IMR-90 (cell line): ENCODE results near the gene SEC24B. TPM values are rescaled to one million over a fixed set of nuclear protein-coding genes. Genes with fewer than 3 reads are reported as not detected.

ENCODE experiments used
- ATAC-seq: fragments of 200-7000 bp; cut with Tn5 transposase; 2 replicates; pipeline ENCODE4 v1.9.1; 2020; ENCODE audit warnings: low read depth, mild to moderate bottlenecking, moderate library complexity
- BruUV-seq: library from RNA; stranded (reverse); fragments of 400-500 nt; replicated peaks from 2 replicates; lab custom pipeline; 2021; lab: Mats Ljungman, UMichigan
- CTCF ChIA-PET: fragments of 300-600 bp; formaldehyde crosslinking; extraction: SDS; loops from one replicate; lab custom pipeline; 2021; ENCODE audit warnings: antibody characterized with exemption; lab: Yijun Ruan, JAX
- POLR2A ChIA-PET: fragments of 300-600 bp; sonication (Branson Sonifier 250); formaldehyde crosslinking; loops from one replicate; lab custom pipeline; 2022; ENCODE audit warnings: antibody characterized with exemption; ENCODE audit not compliant: unreplicated experiment; lab: Charles Lee
- DNase-seq: peaks from one replicate; pipeline ENCODE4 v3.0.0; 2013
- H2AFZ ChIP-seq: replicated peaks from 2 replicates; pipeline ENCODE3; 2013; ENCODE audit warnings: low read length, mild to moderate bottlenecking; ENCODE audit not compliant: poor library complexity
- H2AK5ac ChIP-seq: 2 replicates; pipeline ENCODE4 v1.6.1; 2013; ENCODE audit warnings: low read depth, low read length, inconsistent platforms
- H2AK9ac ChIP-seq: replicated peaks from 2 replicates; pipeline ENCODE3; 2013; ENCODE audit warnings: mild to moderate bottlenecking, low read depth, low read length, moderate library complexity; ENCODE audit not compliant: poor library complexity
- H2BK120ac ChIP-seq: 2 replicates; pipeline ENCODE4 v1.6.1; 2013; ENCODE audit warnings: low read depth, low read length, inconsistent platforms
- H2BK15ac ChIP-seq: 3 replicates; pipeline ENCODE4 v1.6.1; 2013; ENCODE audit warnings: low read depth, low read length, inconsistent platforms
- H2BK20ac ChIP-seq: 2 replicates; pipeline ENCODE4 v1.6.1; 2013; ENCODE audit warnings: low read depth, mild to moderate bottlenecking, inconsistent platforms, low read length, moderate library complexity
- H2BK5ac ChIP-seq: 2 replicates; pipeline ENCODE4 v1.6.1; 2013; ENCODE audit warnings: mild to moderate bottlenecking, low read depth, low read length, inconsistent platforms; ENCODE audit not compliant: poor library complexity, severe bottlenecking
- H3K14ac ChIP-seq: replicated peaks from 2 replicates; pipeline ENCODE4 v1.6.1; 2013; ENCODE audit warnings: low read depth, low read length, inconsistent platforms
- H3K18ac ChIP-seq: 2 replicates; pipeline ENCODE4 v1.6.1; 2013; ENCODE audit warnings: low read depth, low read length, control low read depth
- H3K23ac ChIP-seq: 2 replicates; pipeline ENCODE4 v1.6.1; 2013; ENCODE audit warnings: low read depth, low read length, inconsistent platforms
- H3K27ac ChIP-seq: 2 replicates; pipeline ENCODE4 v1.5.1; 2013; ENCODE audit warnings: mild to moderate bottlenecking, control low read depth, low read length; ENCODE audit not compliant: insufficient read depth
- H3K27me3 ChIP-seq: 2 replicates; pipeline ENCODE4 v1.6.1; 2013; ENCODE audit warnings: low read length; ENCODE audit not compliant: control insufficient read depth, insufficient read depth
- H3K36me3 ChIP-seq: 2 replicates; pipeline ENCODE4 v1.6.1; 2013; ENCODE audit warnings: low read length, mixed read lengths; ENCODE audit not compliant: control insufficient read depth, insufficient read depth
- H3K4ac ChIP-seq: 2 replicates; pipeline ENCODE4 v1.6.1; 2013; ENCODE audit warnings: low read depth, low read length, inconsistent platforms
- H3K4me1 ChIP-seq: 2 replicates; pipeline ENCODE4 v1.6.1; 2013; ENCODE audit warnings: low read length, mixed read lengths; ENCODE audit not compliant: control insufficient read depth, insufficient read depth
- H3K4me2 ChIP-seq: 2 replicates; pipeline ENCODE4 v1.6.1; 2013; ENCODE audit warnings: low read depth, mild to moderate bottlenecking, control low read depth, low read length, moderate library complexity
- H3K4me3 ChIP-seq: 2 replicates; pipeline ENCODE4 v1.5.1; 2013; ENCODE audit warnings: low read depth, mild to moderate bottlenecking, control low read depth, low read length, moderate library complexity; ENCODE audit not compliant: insufficient read depth
- H3K56ac ChIP-seq: 2 replicates; pipeline ENCODE4 v1.6.1; 2013; ENCODE audit warnings: low read length, inconsistent platforms; ENCODE audit not compliant: insufficient read depth; ENCODE audit errors: extremely low read depth
- H3K79me1 ChIP-seq, 2 experiments: 2 replicates each; pipeline ENCODE4 v1.6.1; 2013; ENCODE audit warnings: low read length in 2 of 2, inconsistent platforms in 1 of 2, low read depth in 1 of 2
- H3K9ac ChIP-seq: 2 replicates; pipeline ENCODE4 v1.6.1; 2013; ENCODE audit warnings: low read depth, low read length, control low read depth
- H3K9me1 ChIP-seq: 2 replicates; pipeline ENCODE4 v1.6.1; 2013; ENCODE audit warnings: low read length, inconsistent platforms; ENCODE audit not compliant: insufficient read depth
- H3K9me3 ChIP-seq: 2 replicates; pipeline ENCODE4 v1.6.1; 2013; ENCODE audit warnings: low read length; ENCODE audit not compliant: control insufficient read depth, insufficient read depth
- H4K20me1 ChIP-seq: 2 replicates; pipeline ENCODE4 v1.6.1; 2013; ENCODE audit warnings: low read length, inconsistent platforms; ENCODE audit not compliant: insufficient read depth
- H4K5ac ChIP-seq: 2 replicates; pipeline ENCODE4 v1.6.1; 2013; ENCODE audit warnings: mild to moderate bottlenecking, low read depth, low read length, control low read depth
- H4K8ac ChIP-seq, 2 experiments: 2 replicates each; pipeline ENCODE4 v1.6.1; 2013; ENCODE audit warnings: low read depth in 2 of 2, low read length in 2 of 2, control low read depth in 1 of 2, inconsistent platforms in 1 of 2
- H4K91ac ChIP-seq: 2 replicates; pipeline ENCODE4 v1.6.1; 2013; ENCODE audit warnings: low read depth, low read length, inconsistent platforms; ENCODE audit not compliant: insufficient read depth
- BHLHE40 ChIP-seq: fragments of 150-350 bp; IDR thresholded peaks from 2 replicates; pipeline ENCODE4 v1.6.1; 2016; ENCODE audit warnings: mild to moderate bottlenecking, low read depth, low read length
- CEBPB ChIP-seq: IDR thresholded peaks from 2 replicates; pipeline ENCODE4 v1.6.1; 2012; ENCODE audit warnings: low read depth, low read length, improper control_type of control experiment
- CTCF ChIP-seq: conservative IDR thresholded peaks from 2 replicates; pipeline ENCODE4 v1.5.1; 2012; ENCODE audit warnings: mild to moderate bottlenecking, low read depth, low read length, improper control_type of control experiment
- ELK1 ChIP-seq: fragments of 150-350 bp; IDR thresholded peaks from 2 replicates; pipeline ENCODE4 v1.6.1; 2016; ENCODE audit warnings: low read depth, mild to moderate bottlenecking, low read length, moderate library complexity, borderline replicate concordance
- FOS ChIP-seq: fragments of 150-350 bp; IDR thresholded peaks from 2 replicates; pipeline ENCODE4 v1.6.1; 2016; ENCODE audit warnings: low read depth, low read length
- MAFK ChIP-seq: IDR thresholded peaks from 2 replicates; pipeline ENCODE4 v1.6.1; 2012; ENCODE audit warnings: low read depth, low read length, improper control_type of control experiment
- MAZ ChIP-seq: IDR thresholded peaks from 2 replicates; pipeline ENCODE4 v1.6.1; 2012; ENCODE audit warnings: low read depth, mild to moderate bottlenecking, low read length, improper control_type of control experiment, moderate library complexity, borderline replicate concordance
- NFE2L2 ChIP-seq: fragments of 150-350 bp; IDR thresholded peaks from 2 replicates; pipeline ENCODE4 v1.6.1; 2016; ENCODE audit warnings: low read depth, mild to moderate bottlenecking, low read length
- RAD21 ChIP-seq: IDR thresholded peaks from 2 replicates; pipeline ENCODE4 v1.6.1; 2012; ENCODE audit warnings: low read length, improper control_type of control experiment
- RCOR1 ChIP-seq: IDR thresholded peaks from 2 replicates; pipeline ENCODE4 v1.6.1; 2012; ENCODE audit warnings: mild to moderate bottlenecking, low read length, improper control_type of control experiment; ENCODE audit not compliant: insufficient replicate concordance
- SMC3 ChIP-seq: fragments of 150-350 bp; IDR thresholded peaks from 2 replicates; pipeline ENCODE4 v1.6.1; 2016; ENCODE audit warnings: low read depth, mild to moderate bottlenecking, antibody characterized with exemption, low read length, moderate library complexity
- WGBS, 2 experiments: methylation state at CpG; one replicate each; pipeline versions ENCODE4 v1.1.5 to v1.1.7; 2013; ENCODE audit warnings: missing lambda C conversion rate in 2 of 2; ENCODE audit not compliant: insufficient read length in 1 of 2; ENCODE audit errors: extremely low coverage in 2 of 2; 5-methylcytosine and 5-hydroxymethylcytosine counted together
- dilution Hi-C: fragments of 300-500 bp; cut with HindIII; formaldehyde crosslinking; loops from one replicate; pipeline ENCODE4 v1.14.3; 2018; ENCODE audit warnings: low sequenced_read_pairs; ENCODE audit not compliant: unreplicated experiment
- in situ Hi-C: fragments of 300-500 bp; cut with MboI; formaldehyde crosslinking; loops from 3 replicates; pipeline ENCODE4 v1.14.3; 2019; ENCODE audit warnings: low sequenced_read_pairs, inconsistent platforms, mixed read lengths
- intact Hi-C: fragments of 100-400 bp; cut with micrococcal nuclease; formaldehyde crosslinking; loops from 2 replicates; pipeline ENCODE4 v1.10.0; 2022
- polyA plus RNA-seq, 3 experiments: library from polyadenylated mRNA; depleted of rRNA; stranded (reverse); fragments of >200 nt; gene quantifications; 2 replicates each; pipeline ENCODE4 v1.2.3, GENCODE V29; 2012; ENCODE audit warnings: low replicate concordance in 1 of 3
- total RNA-seq: library from RNA; depleted of rRNA; stranded (reverse); fragments of >200 nt; gene quantifications from 2 replicates; pipeline ENCODE4 v1.2.3, GENCODE V29; 2012

The SEC24B gene
- total and polyA plus RNA-seq, 2 of the 4 experiments (the other 2 are of a cell fraction) = 19.0 to 27.4 TPM

GRCh38 chr4:109444182-109444844 lies 10.7 kb downstream of the SEC24B start:
- H4K20me1 ChIP-seq = peaks cover 73% of the 10 kb centered on the region
- H3K27me3 ChIP-seq = no peaks in the 10 kb centered on the region
- no peak overlapping the region for H3K4ac ChIP-seq
- H3K79me1 ChIP-seq = peaks cover 9 to 52% of the 10 kb centered on the region in 2 experiments
- H3K9ac ChIP-seq = no peak overlapping the region
- H3K9me3 ChIP-seq = peaks cover 3% of the 10 kb centered on the region
- no peak overlapping the region for H2BK15ac ChIP-seq
- peaks cover 6% of the 10 kb centered on the region for H3K36me3 ChIP-seq
- dilution Hi-C loops (no loop called here), intact Hi-C loops (loop anchor here (5.0 kb wide), 1 partner anchor 103 kb away; no protein-coding TSS in a partner anchor), in situ Hi-C loops (no loop called here)
- H2AK5ac ChIP-seq = no peak overlapping the region
- no peak overlapping the region for H4K5ac ChIP-seq
- H4K91ac ChIP-seq = no peak overlapping the region
- POLR2A ChIA-PET = no interaction called here
- H2AK9ac ChIP-seq = no peak overlapping the region
- peaks cover 7% of the 10 kb centered on the region for H3K4me1 ChIP-seq
- no peak overlapping the region for H2BK20ac ChIP-seq
- H2BK5ac ChIP-seq = no peak overlapping the region
- no peak overlapping the region for H2BK120ac ChIP-seq
- H3K4me3 ChIP-seq = no peak overlapping the region
- no peak for ATAC-seq
- TF ChIP-seq FOS = no peak
- no peak for TF ChIP-seq SMC3
- TF ChIP-seq MAFK = no peak
- no peak for TF ChIP-seq ELK1
- TF ChIP-seq NFE2L2 = no peak
- no peak for TF ChIP-seq RAD21
- TF ChIP-seq MAZ = no peak
- no peak for TF ChIP-seq CTCF
- TF ChIP-seq RCOR1 = no peak
- TF ChIP-seq BHLHE40 = no peak
- no peak for TF ChIP-seq CEBPB
- H4K8ac ChIP-seq = no peak overlapping the region
- H3K9me1 ChIP-seq = peaks cover 8% of the 10 kb centered on the region; the same call in 1 of the 2 replicates
- BruUV-seq = no TSS peak
- no peak overlapping the region for H3K18ac ChIP-seq
- no peak for DNase-seq
- H3K27ac ChIP-seq = no peak overlapping the region
- WGBS, 2 experiments = no CpG with 5 or more reads among the region's 2 CpGs
- H3K4me2 ChIP-seq = no peak overlapping the region
- H3K23ac ChIP-seq = no peak overlapping the region
- no peak overlapping the region for H2AFZ ChIP-seq
- CTCF ChIA-PET = no interaction called here
- H3K14ac ChIP-seq = no peak overlapping the region
- H3K56ac ChIP-seq = no peak overlapping the region
